ENCODE data around the gene CRIP1. TPM values are rescaled to one million over a fixed set of nuclear protein-coding genes. Genes with fewer than 3 reads are reported as not detected.

CRIP1 gene
- total and polyA plus RNA-seq, 2 donors (not counting 3 experiments of a cell fraction or from before 2014, with no cell fraction given) = 3.1 to 8.1 TPM

- H3K9me3 ChIP-seq (replicated peaks; ENCODE audit: control insufficient read depth, insufficient read depth, low read length) = no peaks in the 10 kb centered on the region
- ChIA-PET POLR2A (no interaction called here), CTCF (interaction anchor here (1.2 to 1.8 kb wide), 3 partner anchors 44 to 164 kb away, joined by 4 to 15 read pairs (median 4); no protein-coding TSS in a partner anchor)
- dilution Hi-C loops (cut with MboI; ENCODE audit: extremely low pct_ligation_motif_present, low sequenced_read_pairs) (no loop called here), intact Hi-C loops (cut with micrococcal nuclease) (no loop called here)
- H3K4me2 ChIP-seq (ENCODE audit: insufficient read depth, low read length) = no peak overlapping the region
- FAIRE-seq = no peak
- H2AFZ ChIP-seq (ENCODE audit: low read depth, low read length) = no peak overlapping the region
- no peaks in the 10 kb centered on the region for H3K36me3 ChIP-seq (ENCODE audit: control insufficient read depth in 2 of 2, extremely low read depth in 1 of 2, insufficient read depth in 2 of 2, low read length in 2 of 2)
- TF ChIP-seq, protein P1, sequence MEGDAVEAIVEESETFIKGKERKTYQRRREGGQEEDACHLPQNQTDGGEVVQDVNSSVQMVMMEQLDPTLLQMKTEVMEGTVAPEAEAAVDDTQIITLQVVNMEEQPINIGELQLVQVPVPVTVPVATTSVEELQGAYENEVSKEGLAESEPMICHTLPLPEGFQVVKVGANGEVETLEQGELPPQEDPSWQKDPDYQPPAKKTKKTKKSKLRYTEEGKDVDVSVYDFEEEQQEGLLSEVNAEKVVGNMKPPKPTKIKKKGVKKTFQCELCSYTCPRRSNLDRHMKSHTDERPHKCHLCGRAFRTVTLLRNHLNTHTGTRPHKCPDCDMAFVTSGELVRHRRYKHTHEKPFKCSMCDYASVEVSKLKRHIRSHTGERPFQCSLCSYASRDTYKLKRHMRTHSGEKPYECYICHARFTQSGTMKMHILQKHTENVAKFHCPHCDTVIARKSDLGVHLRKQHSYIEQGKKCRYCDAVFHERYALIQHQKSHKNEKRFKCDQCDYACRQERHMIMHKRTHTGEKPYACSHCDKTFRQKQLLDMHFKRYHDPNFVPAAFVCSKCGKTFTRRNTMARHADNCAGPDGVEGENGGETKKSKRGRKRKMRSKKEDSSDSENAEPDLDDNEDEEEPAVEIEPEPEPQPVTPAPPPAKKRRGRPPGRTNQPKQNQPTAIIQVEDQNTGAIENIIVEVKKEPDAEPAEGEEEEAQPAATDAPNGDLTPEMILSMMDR (IDR thresholded peaks at IDR 0.05; ENCODE audit: extremely low read depth in 1 of 2, insufficient read depth in 1 of 2, low read depth in 1 of 2, low read length in 2 of 2) = no peak
- TF ChIP-seq MAX (IDR thresholded peaks at IDR 0.05; ENCODE audit: insufficient read depth, insufficient read length) = no peak
- no peaks in the 10 kb centered on the region for H3K79me2 ChIP-seq (ENCODE audit: control insufficient read depth, insufficient read depth, low read length)
- peaks cover 2% of the 10 kb centered on the region for H3K4me1 ChIP-seq (ENCODE audit: control insufficient read depth, extremely low read depth, insufficient read depth, low read length)
- H3K4me3 ChIP-seq (replicated peaks in 1 of 3; ENCODE audit: insufficient read depth in 1 of 3, low read depth in 1 of 3, low read length in 3 of 3) = no peak overlapping the region
- H3K27me3 ChIP-seq (ENCODE audit: control insufficient read depth in 2 of 2, insufficient read depth in 2 of 2, low read length in 2 of 2) = no peaks in the 10 kb centered on the region
- H3K9me1 ChIP-seq (replicated peaks; ENCODE audit: control insufficient read depth, extremely low read depth, insufficient read depth, low read length) = no peaks in the 10 kb centered on the region
- no TSS peak for BruUV-seq (replicated peaks)
- H4K20me1 ChIP-seq (replicated peaks; ENCODE audit: control insufficient read depth, extremely low read depth, insufficient read depth, low read length) = no peaks in the 10 kb centered on the region
- H3K27ac ChIP-seq (ENCODE audit: insufficient read depth, low read depth, low read length) = no peak overlapping the region
- no peak overlapping the region for H3K9ac ChIP-seq (replicated peaks; ENCODE audit: extremely low read depth, insufficient read depth, low read length)
- DNase-seq (ENCODE audit: low read depth, low spot score) = no peak
These were observed 47.3 kb downstream of the CRIP1 start for GRCh38 chr14:105533811-105534498.

DNA sequence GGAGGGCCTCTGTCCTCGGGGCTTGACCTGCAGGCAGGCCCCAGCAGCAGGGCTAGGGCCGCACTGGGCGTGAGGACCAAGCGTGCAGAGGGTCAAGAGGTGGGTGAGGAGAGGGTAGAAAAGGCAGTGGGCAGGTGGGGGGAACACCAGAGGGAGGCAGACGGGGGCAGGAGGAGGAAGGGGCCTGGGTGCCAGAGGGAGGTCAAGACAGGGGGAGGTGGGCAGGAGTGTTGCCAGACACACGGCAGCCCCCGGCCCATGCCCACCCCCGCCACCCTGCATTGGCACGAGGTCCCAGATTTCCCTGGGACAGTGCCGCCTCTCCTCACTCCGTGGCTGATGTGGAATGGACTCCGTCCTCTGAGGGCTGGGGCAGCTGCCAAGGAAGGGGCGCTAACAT, 47.9 kb downstream of the CRIP1 start:
- POLR2A ChIA-PET = no interaction called here

More for the DNA sequence above, 47.9 kb downstream of the CRIP1 start:
- H3K4me2 ChIP-seq (ENCODE audit: insufficient read depth, low read length) = no peak overlapping the region
- no peak overlapping the region for H3K9ac ChIP-seq (replicated peaks; ENCODE audit: extremely low read depth, insufficient read depth, low read length)
- H3K9me1 ChIP-seq (replicated peaks; ENCODE audit: control insufficient read depth, extremely low read depth, insufficient read depth, low read length) = no peaks in the 10 kb centered on the region
- dilution Hi-C loops (cut with MboI; ENCODE audit: extremely low pct_ligation_motif_present, low sequenced_read_pairs) = no loop called here
- no peak for TF ChIP-seq EZH2 (IDR thresholded peaks at IDR 0.05; ENCODE audit: borderline replicate concordance, low read depth, low read length, severe bottlenecking)
- no peak for TF ChIP-seq POLR2AphosphoS5 (IDR thresholded peaks at IDR 0.05; ENCODE audit: insufficient read depth, low read depth, low read length)
- no peak for TF ChIP-seq MAX (IDR thresholded peaks at IDR 0.05; ENCODE audit: insufficient read depth, insufficient read length)
- TF ChIP-seq, protein P1 (IDR thresholded peaks at IDR 0.05; ENCODE audit: extremely low read depth in 1 of 2, insufficient read depth in 1 of 2, low read depth in 1 of 2, low read length in 2 of 2) = no peak
- TF ChIP-seq FOS (IDR thresholded peaks at IDR 0.05; ENCODE audit: borderline replicate concordance, insufficient read depth, low read length) = no peak
- TF ChIP-seq GATA2 (IDR thresholded peaks at IDR 0.05; ENCODE audit: insufficient read depth, insufficient read length, low read depth, low read length) = no peak
- TF ChIP-seq POLR2A (IDR thresholded peaks at IDR 0.05; ENCODE audit: low read depth, low read length) = no peak
- TF ChIP-seq JUN (IDR thresholded peaks at IDR 0.05; ENCODE audit: borderline replicate concordance, insufficient read depth, insufficient read length, low read depth) = no peak
- no peak for TF ChIP-seq MYC (IDR thresholded peaks at IDR 0.05; ENCODE audit: low read depth, low read length)
- H3K79me2 ChIP-seq (ENCODE audit: control insufficient read depth, insufficient read depth, low read length) = no peaks in the 10 kb centered on the region
- no peaks in the 10 kb centered on the region for H3K36me3 ChIP-seq (ENCODE audit: control insufficient read depth in 2 of 2, extremely low read depth in 1 of 2, insufficient read depth in 2 of 2, low read length in 2 of 2)
- H2AFZ ChIP-seq (ENCODE audit: low read depth, low read length) = no peak overlapping the region
- H4K20me1 ChIP-seq (replicated peaks; ENCODE audit: control insufficient read depth, extremely low read depth, insufficient read depth, low read length) = no peaks in the 10 kb centered on the region
- H3K27ac ChIP-seq (ENCODE audit: insufficient read depth, low read depth, low read length) = no peak overlapping the region
- intact Hi-C loops (cut with micrococcal nuclease) = no loop called here
- CTCF ChIA-PET = interaction anchor here (1.3 kb wide), 1 partner anchor 54 kb away, joined by 4 read pairs; no protein-coding TSS in a partner anchor
- H3K4me1 ChIP-seq (ENCODE audit: control insufficient read depth, extremely low read depth, insufficient read depth, low read length) = no peaks in the 10 kb centered on the region
- FAIRE-seq (no peak), DNase-seq (ENCODE audit: low read depth, low spot score) (no peak)
- H3K4me3 ChIP-seq (replicated peaks in 1 of 3; ENCODE audit: insufficient read depth in 1 of 3, low read depth in 1 of 3, low read length in 3 of 3) = no peak overlapping the region
- BruUV-seq (replicated peaks) = no TSS peak
- no peaks in the 10 kb centered on the region for H3K27me3 ChIP-seq (ENCODE audit: control insufficient read depth in 2 of 2, insufficient read depth in 2 of 2, low read length in 2 of 2)
- H3K9me3 ChIP-seq (replicated peaks; ENCODE audit: control insufficient read depth, insufficient read depth, low read length) = no peaks in the 10 kb centered on the region

All from endothelial cell of umbilical vein (primary cell).